GM21717 (cell line): Measurements from ENCODE around the gene IQSEC1.
A peak's percentile ranks its signal among the peaks of the same experiment; 100 is the strongest.

Source experiments
- ATAC-seq: cut with Tn5 transposase; IDR thresholded peaks from one replicate; pipeline ENCODE4 v1.9.1; 2021; ENCODE audit warnings: mild to moderate bottlenecking, moderate library complexity; ENCODE audit not compliant: unreplicated experiment

IQSEC1 gene

DNA sequence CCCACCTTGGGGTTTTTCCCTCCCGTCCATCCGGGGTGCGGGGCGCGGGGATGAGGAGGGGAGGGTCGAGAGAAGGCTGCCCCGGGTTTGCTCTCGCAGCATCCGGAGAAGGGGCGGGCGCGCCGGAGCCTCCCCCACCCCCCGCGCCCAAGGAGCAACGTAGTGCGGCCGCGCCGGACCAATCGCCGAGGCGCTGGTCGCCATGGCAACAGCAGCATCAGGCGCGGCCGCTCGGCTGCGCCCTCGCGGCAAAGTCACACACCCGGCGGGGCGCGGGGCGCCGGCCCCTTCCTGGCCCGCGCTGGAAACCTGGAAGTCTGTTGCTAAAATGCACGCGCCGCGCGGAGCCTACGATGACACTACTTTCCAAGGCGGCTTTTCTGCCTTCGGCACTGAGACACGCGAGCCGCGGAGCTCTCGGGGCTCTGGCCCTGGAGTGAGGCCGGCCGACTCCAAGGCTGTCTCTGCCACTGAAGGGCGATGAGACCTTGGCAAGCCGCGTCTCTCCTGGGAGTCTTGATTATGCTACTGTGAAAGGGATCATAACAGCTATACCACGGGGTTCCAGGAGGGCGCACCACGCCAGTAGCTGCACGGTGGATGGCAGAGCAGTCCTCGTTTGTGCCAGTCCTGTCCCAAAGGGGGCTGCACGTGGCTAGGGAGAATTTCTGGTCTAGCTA lies at the start of gene IQSEC1:
TSS of gene IQSEC1 (minus strand) at position 104 of the 680 bp plus-strand sequence. CDS start 415 bp downstream, outside the sequence.
- ATAC-seq = peak; percentile 59

DNA sequence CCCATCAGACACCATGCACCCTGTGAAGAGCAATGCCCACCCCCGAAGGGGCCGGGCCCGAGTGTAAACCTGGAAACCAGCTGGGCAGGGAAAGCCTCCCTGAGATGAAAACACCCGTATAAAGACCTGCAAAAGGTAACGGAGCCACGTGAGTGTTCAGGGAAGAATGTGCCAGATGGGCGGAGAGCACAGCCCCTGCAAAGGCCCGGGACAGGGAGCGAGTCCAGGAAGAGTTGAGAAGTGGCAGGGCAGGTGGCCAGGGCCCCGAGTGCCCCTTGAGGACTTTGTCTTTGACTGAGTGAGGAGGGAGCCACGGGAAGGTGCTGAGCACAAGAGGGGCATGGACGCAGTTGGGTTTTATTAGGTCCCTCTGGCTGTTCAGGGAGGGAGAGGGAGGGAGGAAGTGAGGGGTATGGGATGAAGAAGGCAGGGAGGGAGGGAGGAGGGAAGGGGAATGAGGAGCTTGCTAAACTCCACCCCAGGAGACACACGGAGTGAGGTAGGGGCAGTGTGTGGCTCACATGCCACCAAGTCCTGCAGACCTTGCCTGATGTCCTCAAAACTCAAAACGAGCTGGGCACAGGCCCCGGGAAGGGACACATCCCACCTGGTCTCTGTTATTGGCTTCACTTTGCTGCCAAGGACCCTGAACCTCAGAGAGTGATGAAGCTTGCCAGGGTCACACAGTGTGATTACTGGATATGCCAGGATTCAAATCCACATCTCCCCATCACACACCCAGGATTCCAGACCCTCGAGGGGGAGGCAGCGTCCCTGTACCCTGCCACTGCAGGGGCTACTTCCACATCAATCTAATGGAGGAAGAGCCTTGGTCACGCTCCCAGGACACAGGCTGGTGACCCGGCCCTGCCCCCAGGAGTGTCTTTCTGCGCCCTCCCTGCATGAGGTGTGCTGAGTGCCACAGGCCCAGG lies 49.1 kb upstream of the IQSEC1 start:
- ATAC-seq = no peak

DNA sequence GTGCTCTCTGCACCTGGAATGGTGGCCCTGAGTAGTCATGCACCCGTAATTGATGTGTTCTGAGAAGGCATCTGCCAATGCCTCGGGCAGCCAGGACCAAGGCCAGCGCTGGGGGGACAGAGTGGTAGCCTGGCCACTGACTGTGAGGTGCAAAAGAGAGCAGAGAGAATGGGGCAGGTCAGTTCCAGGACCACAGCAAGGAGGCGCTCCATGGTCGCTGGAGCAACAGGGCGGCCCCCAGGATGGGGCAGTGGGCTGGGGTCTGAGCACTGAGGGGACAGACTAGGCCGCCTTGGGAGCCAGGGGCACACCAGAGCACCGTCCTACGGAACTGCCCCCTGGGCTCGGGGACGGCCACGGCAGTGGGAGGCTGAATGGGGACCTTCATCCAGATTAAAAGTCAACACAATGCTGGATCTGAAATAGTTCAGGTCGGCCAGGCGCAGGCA lies 48.3 kb upstream of the IQSEC1 start:
- ATAC-seq = no peak

DNA sequence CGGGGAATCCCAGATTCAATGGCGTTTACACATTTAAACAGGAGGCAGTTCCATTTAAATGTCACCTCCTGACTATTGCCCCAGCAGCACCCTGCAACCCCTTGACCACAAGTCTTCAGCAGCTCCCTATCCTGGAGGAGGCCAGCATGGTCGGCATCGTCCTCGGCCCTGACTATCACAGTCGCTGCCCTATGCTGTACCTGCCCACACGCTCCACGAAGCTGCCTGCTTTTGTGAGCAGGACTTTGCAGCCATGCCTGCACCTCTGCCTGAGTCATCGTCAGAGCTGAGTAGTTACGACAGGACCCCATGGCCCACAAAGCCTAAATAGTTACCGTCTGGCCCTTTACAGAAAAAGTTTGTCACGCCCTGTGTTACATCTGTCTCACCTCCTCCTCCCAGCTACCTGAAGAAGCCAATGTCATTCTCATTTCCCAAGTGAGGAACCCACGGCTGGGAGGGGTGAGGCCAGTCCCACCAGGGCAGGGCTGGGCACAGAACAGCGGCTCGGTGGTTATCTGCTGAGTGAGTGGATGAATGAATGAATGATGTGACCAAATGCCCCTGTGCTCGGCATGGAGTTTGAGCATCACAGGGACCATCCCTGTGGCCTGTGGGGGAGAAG lies 47.8 kb upstream of the IQSEC1 start:
- no peak for ATAC-seq

DNA sequence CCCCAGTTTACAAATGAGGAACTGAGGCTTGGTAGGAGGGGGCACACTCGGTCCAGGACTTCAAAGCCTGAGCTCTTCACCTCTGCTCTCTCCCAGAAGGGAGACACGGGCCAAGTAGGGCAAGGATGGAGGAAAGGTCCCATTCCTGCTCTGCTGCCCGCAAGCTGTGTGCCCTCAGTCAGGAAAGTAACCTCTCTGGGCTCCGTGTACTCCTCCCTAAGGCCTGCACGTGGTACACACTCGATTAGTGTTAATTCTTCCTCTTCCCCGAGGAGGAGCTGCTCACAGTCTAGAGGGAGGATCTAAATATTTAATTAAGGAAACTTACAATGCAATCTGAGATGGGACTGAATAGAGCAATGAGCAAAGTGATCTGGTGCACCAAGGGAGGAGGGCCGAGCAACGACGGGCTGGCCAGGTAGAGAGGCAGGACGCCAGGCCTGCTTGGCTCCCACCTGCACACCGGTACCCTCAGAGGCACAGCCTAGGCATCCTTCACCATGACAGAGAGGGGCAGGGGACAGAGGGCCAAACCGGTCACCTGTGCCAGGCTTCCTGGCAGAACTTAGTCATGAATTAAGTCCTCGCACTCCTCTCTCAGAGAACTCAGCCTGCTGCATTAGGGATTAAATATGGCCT lies 47.2 kb upstream of the IQSEC1 start:
- ATAC-seq = no peak

DNA sequence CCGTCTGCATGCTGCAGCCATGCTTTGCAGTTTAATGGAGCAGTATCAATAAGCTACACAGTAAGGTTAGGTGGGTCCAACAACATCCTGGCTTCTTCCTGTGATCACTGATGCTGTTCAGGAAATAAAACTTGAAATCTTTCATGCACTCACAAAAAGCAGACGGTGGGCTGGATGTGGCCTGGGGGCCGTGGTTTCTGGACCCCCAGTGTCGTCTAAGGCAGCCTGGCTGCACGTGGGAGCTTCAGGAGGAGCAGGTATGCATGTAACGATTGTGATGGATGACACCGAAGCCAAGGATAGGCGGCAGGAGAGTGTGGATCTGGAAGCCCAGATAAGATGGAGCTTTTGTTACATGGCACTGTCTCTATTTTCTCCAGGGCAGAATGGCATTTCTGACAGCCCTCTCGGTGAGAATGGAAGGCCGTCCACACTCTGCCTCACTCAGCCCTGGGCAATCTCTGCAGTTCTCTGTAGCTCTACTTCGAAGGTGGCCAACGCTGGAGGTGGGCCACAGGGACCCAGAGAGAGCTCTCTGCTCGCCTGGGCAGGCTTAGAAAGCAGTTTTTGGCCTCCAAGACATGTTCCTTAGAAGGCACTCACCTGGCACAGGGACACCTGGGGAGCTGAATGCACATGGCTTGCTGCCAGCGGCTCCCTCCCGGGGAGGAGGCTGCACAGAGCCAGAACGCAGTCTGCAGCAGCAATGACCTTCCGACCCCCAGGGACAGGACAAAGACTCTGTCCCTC lies 46.4 kb upstream of the IQSEC1 start:
- ATAC-seq = no peak

DNA sequence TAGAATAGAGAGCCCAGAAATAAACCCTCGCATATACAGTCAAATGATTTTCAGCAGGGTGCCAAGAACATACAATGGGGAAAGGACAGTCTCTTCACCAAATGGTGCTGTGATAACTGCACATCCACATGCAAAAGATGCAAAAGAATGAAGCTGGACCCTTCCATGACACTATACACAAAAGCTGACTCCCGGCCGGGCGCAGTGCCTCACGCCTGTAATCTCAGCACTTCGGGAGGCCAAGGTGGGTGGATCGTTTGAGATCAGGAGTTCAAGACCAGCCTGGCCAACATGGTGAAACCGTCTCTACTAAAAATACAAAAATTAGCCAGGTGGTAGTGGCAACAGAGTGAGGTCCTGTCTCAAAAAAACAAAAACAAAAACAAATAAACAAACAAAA lies 43.2 kb upstream of the IQSEC1 start:
- no peak for ATAC-seq

DNA sequence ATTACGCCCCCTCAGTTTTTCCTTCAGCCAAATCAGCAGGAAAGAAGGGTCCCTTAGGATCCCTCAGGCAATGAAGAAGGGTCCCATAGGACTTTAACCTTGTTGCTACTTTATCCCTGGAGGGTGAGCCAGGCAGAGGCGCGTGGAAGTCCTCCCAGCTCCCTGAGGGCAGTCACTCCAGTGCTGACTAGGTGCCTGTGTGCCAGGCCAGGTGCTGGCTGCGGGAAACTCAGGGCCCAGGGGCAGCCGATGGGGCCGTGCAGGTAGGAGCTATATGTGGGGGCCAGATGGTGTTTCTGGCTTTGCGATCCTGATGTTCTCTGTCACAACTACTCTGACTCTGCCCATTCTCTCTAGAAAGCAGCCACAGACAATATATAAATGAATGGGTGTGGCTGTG lies 42.8 kb upstream of the IQSEC1 start:
- no peak for ATAC-seq

DNA sequence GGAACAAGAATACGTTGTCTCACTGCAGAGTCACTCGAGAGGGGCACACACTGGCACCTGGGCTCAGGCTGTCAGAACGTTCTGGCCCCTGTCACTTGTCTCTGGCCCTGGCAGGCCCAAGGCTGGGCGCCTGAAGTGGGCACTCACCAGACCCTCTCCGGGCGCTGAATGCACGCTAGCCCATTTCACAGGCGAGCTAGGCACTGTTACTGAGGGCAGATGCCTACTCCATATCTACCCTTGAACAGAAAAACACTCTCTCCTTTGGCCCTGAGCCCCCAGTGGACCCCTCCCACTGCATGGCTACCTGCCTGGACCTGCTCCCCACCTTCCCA lies 42.3 kb upstream of the IQSEC1 start:
- ATAC-seq = no peak

DNA sequence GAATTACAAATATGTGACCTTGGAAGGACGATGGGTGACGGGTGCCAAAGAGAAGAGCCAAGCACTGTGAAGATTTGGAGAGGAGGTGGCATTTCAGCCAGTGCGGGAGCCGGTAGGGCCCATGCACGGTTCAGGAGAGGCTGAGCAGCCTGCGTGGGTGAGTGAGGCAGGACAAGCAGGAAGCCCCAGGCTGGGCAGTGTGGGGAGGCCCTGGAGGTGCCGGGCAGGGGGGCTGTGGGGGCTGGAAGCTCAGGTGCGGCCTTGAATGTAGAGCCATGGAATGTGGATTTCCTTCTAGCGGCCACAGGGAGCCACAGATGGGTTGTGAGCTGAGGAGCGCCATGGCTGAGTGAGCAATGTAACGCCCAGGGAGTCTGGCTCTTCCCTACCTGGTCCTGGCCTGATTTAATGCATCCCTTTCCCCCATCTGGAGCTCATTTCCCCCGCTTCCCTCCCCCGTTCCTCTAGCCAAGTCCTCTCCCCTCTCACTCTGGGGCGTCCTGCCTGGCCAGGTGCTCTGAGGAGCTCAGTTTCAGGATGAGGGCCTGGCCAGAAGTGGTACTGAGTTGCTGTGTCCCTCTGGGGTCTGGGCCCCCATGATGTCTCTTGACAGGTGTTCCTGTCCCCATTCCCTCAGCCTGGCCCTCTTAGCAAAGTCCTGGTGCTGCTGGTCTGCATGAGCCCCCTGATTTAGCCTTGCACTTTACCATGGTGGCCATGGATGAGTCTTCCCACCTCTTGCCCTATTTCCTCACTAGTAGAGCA lies 41.8 kb upstream of the IQSEC1 start:
- ATAC-seq = no peak

DNA sequence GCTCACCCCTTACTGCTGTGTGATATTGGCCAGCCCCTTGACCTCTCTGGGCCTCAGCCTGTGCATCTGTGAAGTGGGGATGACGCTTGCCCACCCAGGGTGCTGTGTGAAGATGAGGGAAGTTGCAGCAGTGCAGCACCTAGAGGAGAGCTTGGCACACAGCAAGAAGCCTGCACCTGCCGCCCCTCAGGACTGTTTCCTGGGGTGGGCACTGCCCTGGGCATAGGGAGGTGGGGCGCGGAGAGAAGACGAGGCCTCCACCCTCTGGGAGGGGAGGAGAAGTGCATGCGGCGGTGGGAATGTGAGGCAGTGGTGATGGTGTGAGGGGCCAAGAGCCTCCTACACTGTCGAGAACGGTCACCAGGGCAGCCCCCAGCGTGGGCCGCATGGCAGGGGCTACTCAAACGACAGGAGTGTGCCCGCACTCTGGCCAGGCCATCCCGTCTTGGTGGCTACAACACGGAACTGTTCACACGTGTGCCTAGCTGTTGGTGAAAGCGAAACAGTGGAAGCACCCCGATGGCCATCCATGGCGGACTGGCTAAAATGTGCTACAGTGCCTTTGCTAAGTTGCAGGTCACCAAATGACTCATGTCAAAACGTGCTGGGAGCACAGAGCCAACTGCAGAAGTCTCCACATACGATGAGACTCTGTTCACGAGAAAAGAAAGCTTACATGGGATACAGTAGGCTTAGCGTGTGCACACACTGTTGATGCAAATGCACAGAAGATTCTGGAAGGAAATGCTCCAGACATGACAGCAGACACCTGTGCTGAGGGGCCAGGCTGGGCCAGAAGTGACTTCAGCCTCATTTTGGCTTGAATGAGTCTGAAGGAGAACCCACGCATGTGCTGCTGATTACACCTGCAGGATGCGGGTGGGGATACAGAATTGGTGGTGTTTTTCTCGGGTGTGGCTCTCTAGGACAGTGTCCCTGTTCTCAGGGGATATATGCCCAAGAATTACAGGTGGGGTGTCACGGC lies 40.4 kb upstream of the IQSEC1 start:
- no peak for ATAC-seq

DNA sequence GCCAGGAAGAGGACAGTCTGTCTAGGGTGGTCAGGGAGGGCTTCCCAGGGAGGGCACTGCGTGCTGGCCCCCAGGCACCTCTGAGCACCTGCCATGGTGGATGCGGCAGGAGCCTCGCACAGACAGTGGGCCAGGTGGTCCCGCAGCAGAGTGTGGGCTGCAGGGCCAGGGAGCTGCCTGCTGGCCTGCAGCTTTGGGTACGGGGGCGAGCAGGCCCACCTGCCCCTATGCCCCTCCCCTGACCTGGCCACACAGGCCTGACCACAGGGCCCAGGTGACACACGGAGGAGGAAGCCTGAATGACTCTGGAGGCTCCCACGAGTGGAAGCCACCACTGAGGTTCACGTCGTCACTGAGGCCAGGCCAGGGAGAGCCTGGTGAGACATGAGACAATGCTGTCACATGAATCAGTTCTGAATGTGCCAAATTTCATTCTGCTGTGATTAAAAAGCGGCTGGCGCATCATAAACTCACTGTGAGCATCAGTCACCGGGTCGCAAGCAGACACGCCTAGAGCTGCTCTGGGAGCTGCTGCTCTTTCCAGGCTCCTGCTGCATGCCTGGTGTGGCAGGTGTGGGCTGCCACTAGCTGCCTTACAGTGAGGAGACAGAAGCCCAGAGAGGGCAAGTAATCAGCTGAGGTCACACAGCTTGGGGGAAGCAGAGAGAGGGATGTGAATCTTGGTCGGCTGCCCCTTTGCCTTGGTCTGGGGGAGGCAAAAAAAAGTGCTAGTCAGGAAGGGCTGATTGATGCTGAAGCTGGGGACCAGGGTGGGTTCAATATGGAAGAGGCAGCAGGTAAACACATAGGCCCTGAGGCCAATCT lies 39.5 kb upstream of the IQSEC1 start:
- ATAC-seq = no peak

DNA sequence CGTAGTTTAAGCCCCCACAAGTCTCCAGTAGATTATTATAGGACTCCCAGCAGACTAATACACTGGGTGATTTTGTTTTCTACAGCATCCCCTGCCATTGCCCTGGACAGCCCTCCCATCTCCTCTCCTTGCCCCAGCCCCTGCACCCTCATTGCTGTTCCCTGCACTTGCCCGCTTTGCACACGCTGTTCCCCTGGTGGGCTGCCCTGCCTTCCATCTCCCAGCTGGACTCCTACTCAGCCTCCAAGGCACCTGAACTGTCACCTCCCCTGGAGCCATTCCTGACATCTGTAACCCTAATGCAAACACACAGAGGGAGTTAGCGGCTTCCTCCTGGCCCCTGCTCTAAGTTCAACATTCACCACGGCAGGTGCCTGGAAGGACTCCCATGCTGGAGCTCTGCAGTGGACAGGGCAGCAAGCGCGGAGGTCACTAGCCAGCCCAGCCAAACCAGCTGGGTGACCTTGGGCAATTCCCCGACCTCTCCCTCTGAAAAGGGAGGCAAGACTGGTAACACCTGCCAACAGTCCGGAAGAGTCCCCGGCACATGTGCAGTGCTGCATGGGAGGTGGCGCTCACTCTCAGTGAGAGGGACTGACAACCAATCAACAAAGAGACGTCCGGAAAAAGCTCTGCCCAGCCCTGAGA lies 38.8 kb upstream of the IQSEC1 start:
- ATAC-seq = no peak

DNA sequence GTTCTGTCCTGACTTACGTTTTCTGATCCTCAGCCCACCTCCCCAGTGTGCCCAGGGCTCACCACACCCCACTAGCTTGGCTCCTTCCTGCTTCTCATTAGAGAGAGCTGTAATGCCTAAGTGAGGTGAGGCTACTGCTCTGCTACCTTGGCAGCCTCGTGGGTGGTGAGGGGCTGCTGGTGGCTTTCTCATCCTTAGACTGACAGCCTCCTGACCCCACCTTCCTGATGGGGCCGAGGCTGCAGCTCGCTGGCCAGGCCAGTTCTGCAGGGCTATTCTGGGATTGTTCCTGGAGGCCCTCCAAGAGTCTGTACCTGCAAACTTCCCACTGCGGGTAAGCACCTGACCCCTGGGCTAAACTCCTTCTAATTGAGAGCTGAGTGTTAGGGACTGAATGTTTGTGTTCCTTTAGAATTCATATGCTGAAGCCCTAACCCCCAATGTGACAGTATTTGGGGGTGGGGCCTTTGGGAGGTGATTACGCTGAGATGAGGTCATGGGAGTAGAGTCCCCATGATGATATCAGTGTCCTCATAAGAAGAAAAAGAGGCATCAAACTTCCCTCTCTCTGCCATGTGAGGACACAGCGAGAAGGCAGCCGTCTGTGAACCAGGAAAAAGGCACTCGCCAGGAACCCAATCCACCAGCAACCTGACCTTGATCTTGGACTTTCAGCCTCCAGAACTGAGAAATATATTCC lies 38.1 kb upstream of the IQSEC1 start:
- no peak for ATAC-seq

DNA sequence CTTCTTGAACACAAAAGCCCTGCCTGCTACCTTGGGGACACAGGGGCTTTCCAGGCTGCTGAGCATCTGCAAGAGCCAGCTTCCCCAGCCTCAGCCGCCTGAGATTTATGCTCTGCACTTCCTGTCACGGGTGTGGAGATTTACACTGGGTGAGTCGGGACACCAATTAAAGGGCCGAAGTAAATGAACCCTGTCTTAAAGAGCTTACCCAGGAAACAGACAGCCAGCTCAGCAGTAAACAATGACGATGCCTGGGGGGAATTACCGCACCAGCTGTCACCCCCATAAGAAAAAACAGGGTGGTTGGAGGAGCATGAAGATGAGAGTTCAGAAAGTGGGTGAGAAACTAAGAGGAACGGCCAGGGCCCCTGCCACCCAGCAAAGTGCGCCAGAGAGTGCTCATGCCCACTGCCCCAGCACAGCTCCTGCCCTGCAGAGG lies 37.5 kb upstream of the IQSEC1 start:
- ATAC-seq = no peak

DNA sequence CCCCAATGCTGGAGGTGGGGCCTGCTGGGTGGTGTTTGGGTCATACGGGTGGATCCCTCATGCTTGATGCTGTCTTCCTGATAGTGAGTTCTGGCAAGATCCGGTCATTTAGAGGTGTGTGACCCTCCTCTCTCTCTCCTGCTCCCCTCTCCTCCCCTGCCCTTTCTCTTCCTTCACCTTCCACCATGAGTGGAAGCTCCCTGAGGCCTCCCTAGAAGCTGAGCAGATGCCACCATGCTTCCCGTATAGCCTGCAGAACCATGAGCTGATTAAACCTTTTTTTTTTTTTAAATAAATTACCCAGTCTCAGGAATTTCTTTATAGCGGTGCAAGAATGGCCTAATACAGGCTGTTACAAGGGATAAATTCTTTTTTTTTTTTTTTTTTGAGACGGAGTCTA lies 36.3 kb upstream of the IQSEC1 start:
- ATAC-seq = no peak

DNA sequence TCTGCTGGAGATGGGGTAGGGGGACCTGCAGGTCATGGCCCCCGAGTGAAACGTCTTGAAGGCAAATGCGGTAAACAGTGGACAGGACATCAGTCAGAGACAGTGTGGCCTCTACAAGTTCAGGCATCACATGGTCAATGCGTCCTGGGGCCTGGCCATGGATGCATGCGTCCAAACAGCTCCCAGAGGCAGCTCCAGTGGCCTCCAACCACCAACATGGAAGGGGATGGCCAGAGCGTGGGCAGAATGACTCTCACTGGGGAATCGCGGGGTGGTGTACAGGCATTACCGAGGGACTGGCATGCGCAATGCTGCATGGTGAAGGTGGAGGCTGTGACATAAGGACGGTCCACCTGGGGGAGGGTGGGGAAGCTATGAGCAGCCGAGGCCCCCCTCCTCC lies 35.6 kb upstream of the IQSEC1 start:
- ATAC-seq = no peak
